ENCODE results near the gene ARHGAP22.

Gene ARHGAP22

DNA sequence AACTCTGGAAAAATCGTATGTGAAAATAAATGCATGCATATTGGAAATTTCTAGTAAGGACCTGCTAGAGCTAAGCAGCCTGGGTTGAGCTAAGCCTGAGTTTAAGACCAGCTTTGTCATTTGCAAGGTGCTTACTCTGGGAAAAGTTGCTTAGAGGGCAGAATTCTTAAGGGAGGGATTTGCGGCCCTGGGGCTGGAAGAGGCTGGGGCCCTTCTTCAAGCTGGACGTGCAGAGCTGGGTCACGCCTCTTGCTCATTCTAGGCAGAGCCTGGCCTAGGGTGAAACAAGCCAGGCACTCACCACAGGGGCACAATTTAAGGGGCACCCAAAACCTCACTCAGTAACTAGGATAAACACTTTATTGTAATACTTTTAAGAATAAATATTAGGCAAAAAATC is 137.2 kb downstream of the ARHGAP22 start:
- no peak overlapping the region for H3K27ac ChIP-seq (replicated peaks)
- H3K27me3 ChIP-seq (ENCODE audit: insufficient read depth, poor library complexity, severe bottlenecking), result no peaks in the 10 kb centered on the region
- TF ChIP-seq POLR2AphosphoS5 (IDR thresholded peaks at IDR 0.05; ENCODE audit: low read depth), result no peak
- no peak for TF ChIP-seq CTCF (IDR thresholded peaks at IDR 0.05; ENCODE audit: insufficient read depth, low read length)
- TF ChIP-seq GABPA (IDR thresholded peaks at IDR 0.05; ENCODE audit: low read depth), result no peak
- TF ChIP-seq SPI1 (IDR thresholded peaks at IDR 0.05; ENCODE audit: borderline replicate concordance, low read depth), result no peak
- TF ChIP-seq, protein P1, sequence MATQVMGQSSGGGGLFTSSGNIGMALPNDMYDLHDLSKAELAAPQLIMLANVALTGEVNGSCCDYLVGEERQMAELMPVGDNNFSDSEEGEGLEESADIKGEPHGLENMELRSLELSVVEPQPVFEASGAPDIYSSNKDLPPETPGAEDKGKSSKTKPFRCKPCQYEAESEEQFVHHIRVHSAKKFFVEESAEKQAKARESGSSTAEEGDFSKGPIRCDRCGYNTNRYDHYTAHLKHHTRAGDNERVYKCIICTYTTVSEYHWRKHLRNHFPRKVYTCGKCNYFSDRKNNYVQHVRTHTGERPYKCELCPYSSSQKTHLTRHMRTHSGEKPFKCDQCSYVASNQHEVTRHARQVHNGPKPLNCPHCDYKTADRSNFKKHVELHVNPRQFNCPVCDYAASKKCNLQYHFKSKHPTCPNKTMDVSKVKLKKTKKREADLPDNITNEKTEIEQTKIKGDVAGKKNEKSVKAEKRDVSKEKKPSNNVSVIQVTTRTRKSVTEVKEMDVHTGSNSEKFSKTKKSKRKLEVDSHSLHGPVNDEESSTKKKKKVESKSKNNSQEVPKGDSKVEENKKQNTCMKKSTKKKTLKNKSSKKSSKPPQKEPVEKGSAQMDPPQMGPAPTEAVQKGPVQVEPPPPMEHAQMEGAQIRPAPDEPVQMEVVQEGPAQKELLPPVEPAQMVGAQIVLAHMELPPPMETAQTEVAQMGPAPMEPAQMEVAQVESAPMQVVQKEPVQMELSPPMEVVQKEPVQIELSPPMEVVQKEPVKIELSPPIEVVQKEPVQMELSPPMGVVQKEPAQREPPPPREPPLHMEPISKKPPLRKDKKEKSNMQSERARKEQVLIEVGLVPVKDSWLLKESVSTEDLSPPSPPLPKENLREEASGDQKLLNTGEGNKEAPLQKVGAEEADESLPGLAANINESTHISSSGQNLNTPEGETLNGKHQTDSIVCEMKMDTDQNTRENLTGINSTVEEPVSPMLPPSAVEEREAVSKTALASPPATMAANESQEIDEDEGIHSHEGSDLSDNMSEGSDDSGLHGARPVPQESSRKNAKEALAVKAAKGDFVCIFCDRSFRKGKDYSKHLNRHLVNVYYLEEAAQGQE (IDR thresholded peaks at IDR 0.05; ENCODE audit: insufficient replicate concordance, low read depth), result no peak
- no peak for DNase-seq (ENCODE audit: low read depth in 1 of 2, low spot score in 1 of 2)
- H3K4me3 ChIP-seq (replicated peaks; ENCODE audit: insufficient read depth, low read length), result no peak overlapping the region

DNA sequence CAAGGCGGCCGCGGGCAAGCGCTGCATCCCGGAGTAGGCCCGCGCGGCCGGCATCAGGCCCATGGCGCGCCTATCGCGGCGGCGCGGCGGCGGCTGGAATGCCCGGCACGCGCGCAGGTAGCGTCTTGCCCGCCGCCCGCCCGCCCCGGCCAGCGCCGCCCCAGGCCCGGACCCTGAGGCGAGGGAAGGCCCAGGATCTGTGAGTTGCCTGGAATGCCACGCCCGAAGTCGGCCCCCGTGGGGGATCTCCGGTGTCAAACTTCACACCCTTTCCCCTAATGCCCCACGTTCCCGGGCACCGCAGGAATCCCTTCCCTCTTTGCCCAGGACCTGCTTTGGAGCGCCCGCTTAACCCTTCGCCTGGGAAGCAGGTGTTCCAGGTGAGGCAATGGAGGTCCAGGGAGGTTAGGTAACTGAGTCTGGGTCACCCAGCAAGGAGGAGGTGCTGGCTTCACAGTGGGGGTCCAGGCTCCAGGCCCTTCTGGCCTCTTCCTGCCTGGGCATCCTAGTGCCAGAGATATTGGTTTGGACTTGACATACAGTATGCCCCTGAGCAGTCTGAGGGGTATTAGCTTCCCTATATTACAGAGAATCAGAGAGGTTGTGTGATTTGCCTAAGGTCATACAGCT is 138.1 kb downstream of the ARHGAP22 start:
- DNase-seq (ENCODE audit: low read depth in 1 of 2, low spot score in 1 of 2), result no peak
- TF ChIP-seq POLR2AphosphoS5 (IDR thresholded peaks at IDR 0.05; ENCODE audit: low read depth) (no peak), GABPA (IDR thresholded peaks at IDR 0.05; ENCODE audit: low read depth) (no peak), CTCF (IDR thresholded peaks at IDR 0.05; ENCODE audit: insufficient read depth, low read length) (no peak), SPI1 (IDR thresholded peaks at IDR 0.05; ENCODE audit: borderline replicate concordance, low read depth) (no peak)
- TF ChIP-seq, protein P1 (IDR thresholded peaks at IDR 0.05; ENCODE audit: insufficient replicate concordance, low read depth), result no peak
- Histone ChIP-seq H3K4me3 (replicated peaks; ENCODE audit: insufficient read depth, low read length) (no peak overlapping the region), H3K27me3 (ENCODE audit: insufficient read depth, poor library complexity, severe bottlenecking) (no peaks in the 10 kb centered on the region), H3K27ac (replicated peaks) (no peak overlapping the region)

GRCh38 chr10:48465860-48466521 is 138.9 kb downstream of the ARHGAP22 start:
- no peak overlapping the region for H3K4me3 ChIP-seq (replicated peaks; ENCODE audit: insufficient read depth, low read length)

More at GRCh38 chr10:48465860-48466521, 138.9 kb downstream of the ARHGAP22 start:
- no peak overlapping the region for H3K27ac ChIP-seq (replicated peaks)
- H3K27me3 ChIP-seq (ENCODE audit: insufficient read depth, poor library complexity, severe bottlenecking), result no peaks in the 10 kb centered on the region
- TF ChIP-seq, protein P1 (IDR thresholded peaks at IDR 0.05; ENCODE audit: insufficient replicate concordance, low read depth), result no peak
- TF ChIP-seq SPI1 (IDR thresholded peaks at IDR 0.05; ENCODE audit: borderline replicate concordance, low read depth) (no peak), POLR2AphosphoS5 (IDR thresholded peaks at IDR 0.05; ENCODE audit: low read depth) (no peak), CTCF (IDR thresholded peaks at IDR 0.05; ENCODE audit: insufficient read depth, low read length) (no peak), GABPA (IDR thresholded peaks at IDR 0.05; ENCODE audit: low read depth) (no peak)
- no peak for DNase-seq (ENCODE audit: low read depth in 1 of 2, low spot score in 1 of 2)
